Glomerular visceral epithelial cell (primary cell): Measurements from ENCODE around the gene SPTBN1.
"Not testable (repeated sequence)": the region's sequence is repeated elsewhere in the genome, so short reads cannot be mapped to it uniquely, and the experiment has no call there.

Experiments
- DNase-seq: peaks from one replicate; pipeline ENCODE4 v3.0.0-alpha.2; 2016; ENCODE audit errors: extremely low spot score

Gene SPTBN1

DNA sequence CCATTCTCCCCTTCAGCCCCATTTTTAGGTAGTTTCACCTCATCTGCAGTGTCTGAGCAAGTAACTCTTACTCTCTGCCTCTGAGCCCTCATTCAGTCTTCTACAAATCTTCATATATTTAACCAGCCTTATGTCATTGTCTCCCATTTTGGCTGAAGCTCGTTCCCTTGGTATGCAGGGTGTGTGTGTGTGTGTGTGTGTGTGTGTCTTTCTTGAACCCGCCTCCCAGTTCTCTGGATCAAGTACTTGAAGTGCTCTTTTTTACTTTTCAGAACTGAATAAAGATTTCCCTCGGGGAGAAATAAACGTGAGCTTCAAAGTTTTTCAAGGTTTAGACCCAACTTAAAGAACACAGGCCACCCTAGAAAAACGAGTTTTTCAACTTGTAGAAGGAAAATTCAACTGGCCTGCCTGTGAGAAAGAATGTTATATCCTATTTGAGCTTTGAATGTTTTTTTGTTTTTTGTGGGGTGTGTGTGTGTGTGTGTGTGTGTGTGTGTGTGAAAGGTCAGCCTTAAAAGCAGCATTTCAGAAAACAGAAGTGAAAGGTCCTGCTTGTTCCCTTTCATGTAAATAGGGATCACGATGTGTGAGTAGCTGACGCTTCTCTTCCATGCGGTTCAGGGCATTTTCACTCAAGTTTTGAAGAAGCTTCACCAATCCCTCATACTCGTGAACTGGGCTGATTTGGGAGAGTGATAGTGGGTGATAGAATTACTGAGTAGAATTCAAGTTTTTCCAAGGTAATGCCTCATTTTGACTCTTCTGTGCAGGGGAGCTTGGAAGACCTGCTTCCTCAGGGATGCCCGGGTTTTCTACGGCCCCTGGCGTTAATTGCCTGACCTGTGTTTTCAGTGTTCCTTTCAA, 216.7 kb downstream of the SPTBN1 start:
- no peak for DNase-seq

DNA sequence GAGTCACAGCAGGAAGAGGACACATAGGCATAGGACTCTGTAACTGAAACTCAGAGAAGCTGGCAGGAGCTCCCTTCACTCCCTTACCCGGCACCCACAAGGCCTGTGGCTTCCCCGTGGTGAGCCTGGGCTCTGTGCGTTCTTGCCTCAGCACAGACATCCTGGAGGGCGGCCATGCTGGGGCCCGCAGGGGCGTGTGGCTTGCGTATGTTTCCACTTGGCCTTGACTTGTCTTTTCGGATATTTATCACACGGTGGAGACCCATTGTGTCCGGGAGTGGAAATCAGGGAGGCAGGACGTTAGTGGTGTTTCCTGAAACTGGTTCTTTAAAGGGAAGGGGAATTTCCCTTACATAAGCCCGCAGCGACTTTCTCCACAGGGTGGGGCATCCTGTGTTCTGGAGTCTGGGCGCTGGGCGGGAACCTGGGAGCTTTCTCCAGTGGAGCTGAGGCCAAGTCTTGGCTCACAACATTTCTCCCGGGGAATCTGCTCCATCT, 217.4 kb downstream of the SPTBN1 start:
- DNase-seq, result no peak

DNA sequence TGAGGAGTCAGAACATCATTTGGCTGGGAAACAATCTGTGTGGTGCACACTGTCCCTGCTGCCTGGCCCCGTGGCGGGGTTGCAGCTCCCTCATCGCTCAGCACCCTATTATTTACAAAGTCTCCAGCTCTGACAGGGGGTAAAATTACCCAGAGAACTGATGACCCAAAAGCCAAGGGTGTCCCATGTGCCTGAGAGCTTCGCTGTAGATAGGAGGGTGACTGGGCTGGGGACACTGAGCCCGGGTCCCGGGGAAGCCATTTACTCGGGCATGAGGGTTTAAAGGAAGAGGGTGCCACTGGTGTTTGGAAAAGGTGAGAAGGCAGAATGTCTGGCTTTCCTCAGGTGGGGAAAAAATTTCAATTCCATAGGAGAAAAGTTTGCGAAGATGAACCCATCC, 219.2 kb downstream of the SPTBN1 start:
- no peak for DNase-seq

DNA sequence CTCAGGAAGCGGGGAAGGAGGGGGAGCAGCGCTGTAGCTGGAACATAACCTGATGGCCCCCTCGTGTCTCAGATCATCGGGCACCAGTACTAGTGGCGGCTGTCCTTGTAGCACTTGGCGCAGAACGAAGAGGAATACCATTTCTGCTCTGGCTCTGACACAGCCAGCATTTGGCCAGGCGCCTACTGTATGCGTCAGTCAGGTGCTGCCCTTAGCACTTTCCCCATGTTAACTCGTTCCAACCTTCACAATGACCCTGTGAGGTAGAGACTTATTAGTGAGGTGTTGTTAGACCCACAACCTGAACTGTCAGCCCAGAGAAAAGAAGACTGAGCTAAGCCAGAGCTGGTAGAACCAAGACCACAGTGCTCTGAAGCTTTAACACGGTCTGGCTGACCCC, 219.6 kb downstream of the SPTBN1 start:
- DNase-seq, result no peak

DNA sequence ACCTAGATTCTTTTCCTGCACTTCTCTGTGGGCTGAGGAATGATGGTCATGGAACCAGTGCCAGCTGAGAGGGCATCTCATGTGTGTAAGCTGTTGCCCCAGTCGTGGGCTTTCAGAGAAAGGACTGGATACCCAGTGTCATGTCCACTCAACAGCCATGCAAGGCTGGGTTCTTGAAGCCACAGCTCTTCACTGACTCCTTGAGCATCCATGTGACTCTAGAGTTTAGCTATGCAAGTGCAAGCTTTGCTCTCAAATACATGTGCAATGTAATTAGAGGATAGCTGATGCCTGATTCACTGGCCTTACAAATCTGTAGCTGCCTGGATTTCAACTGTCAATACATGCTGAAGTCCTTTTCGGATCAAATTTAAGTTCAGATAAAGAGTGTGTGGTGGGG, 220.5 kb downstream of the SPTBN1 start:
- DNase-seq, result peak; percentile 16

DNA sequence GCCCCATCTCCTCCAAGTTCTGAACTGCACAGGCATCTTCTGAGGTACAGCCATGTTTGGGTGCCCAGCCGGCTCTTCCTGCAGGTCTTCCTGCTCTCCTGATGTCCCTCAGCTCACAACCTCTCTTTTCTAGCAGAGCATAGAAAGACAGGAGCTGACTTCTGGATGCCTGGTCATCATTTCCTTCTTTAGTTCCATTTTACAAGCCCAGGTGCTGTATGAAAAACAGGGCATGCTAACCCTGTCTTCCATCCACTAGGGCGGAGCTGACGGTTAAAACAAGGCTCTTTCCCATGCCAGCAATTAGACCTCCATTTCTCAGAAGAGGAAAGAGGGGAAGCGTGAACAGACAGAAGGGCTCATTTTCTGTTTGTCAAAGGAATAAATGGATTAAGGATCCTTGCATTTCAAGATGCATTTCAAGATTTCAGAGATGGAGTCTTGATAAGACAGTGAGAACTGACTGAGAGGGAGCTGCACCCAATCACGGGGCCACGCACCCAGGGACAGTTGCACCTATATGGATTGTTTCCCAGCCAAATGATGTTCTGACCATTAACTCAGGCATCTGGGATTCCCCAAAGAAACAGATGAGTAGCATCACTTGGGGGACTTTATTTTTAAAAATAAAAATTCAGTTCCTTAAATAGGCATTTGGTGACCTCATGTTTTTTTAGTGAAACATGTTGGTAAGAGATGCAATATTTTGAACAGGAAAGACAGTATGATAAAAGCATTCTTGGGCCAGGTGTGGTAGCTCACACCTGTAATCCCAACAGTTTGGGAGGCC, 221.5 kb downstream of the SPTBN1 start:
- no peak for DNase-seq

DNA sequence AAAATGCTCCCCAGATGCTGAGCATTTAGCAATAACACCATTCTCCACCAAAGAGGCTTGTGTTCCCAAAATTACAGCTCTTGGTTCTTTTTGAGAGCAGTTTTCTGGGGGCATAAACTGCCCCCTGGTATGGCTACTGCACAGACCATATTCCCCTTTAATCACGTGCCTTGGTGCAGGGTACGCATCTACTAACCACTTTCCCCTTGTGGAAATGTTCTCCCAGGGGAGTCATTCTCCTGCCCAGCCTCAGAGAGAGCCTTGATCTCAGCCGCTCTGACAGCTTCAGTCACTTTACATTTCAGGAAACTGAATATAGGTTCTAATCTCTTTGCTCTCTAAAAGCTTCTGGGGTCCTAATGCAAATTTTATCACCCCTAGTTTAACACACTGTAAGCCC, 222.6 kb downstream of the SPTBN1 start:
- DNase-seq, result no peak

DNA sequence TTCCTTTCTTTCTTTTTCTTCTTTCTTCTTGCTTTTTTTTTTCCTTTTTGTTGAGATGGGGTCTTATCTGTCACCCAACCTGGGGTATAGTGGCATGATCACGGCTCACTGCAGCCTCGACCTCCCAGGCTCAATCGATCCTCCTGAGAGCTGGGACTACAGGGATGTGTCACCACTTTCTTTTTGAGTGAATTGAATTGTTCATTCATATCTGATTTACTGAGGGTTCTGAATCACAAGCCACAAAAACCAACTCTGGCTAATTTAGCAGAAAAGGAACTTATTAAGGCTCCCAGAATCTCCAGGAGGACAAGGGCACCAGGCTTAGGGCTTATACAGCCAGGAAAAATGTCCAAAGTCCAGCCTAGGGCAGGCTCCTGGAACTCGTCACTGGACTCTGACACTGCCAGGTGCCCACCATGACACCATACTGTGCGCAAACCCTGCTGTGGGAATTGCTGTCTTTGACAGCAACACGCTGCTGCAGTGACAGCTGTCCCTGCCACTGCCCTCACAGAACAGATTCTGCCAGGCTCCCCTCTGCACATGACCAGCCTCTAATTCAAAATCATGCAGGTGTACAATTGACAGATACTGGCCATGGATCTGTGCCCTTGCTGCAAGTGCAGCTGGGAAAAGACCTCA, 224.4 kb downstream of the SPTBN1 start:
- peak; percentile 40 for DNase-seq

DNA sequence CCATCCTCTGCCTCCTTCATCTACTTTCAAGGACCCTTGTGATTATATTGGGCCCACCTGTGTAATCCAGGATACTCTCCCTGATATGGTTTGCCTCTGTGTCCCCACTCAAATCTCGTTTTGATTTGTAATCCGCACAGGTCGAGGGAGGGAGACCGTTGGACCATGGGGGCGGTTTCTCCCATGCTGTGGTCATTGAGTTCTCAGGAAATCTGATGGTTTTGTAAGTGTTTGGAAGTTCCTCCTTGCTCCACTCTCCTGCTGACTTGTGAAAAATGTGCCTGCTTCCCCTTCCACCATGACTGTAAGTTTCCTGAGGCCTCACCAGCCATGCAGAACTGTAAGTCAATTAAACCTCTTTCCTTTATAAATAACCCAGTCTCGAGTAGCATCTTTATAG, 225.3 kb downstream of the SPTBN1 start:
- no peak for DNase-seq

DNA sequence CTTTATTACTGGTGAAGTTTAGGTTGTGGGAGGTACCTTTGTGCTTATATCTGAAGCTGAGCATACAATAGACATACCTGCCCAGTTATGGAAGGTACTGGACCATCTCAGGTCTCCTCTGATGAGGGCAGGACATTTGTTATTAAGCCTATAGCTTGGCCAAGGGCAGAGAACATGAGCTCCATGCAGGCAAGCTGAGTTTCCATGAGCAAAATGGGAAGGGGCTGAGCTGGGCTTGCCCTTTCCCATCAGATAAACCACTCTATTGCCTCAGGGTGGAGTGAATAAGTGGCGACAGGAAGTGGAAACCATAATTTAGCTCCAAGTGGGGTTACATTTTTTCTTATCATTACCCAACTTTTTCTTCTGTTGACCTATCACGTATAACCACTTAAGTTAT, 227.5 kb downstream of the SPTBN1 start:
- DNase-seq, result no peak

DNA sequence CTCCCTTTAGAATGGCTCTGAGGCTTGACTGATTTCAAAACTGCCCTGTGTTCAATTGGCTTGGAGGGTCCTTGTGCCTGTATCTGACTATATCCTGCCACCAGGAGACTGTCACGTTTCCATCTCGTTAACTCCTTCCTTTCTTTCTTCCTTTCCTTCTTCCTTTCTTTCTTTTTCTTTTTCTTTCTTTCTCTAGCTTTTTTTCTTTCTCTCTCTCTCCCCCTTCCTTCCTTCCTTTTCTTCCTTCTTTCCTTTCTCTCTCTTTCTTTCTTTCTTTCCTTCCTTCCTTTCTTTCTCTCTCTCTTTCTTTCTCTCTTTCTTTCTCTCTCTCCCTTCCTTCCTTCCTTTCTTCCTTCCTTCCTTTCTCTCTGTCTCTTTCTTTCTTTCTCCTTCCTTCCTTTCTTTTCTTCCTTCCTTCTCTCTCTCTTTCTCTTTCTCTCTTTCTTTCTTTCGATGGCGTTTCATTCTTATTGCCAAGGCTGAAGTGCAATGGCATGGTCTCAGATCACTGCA, 229.2 kb downstream of the SPTBN1 start:
- DNase-seq, result no peak

DNA sequence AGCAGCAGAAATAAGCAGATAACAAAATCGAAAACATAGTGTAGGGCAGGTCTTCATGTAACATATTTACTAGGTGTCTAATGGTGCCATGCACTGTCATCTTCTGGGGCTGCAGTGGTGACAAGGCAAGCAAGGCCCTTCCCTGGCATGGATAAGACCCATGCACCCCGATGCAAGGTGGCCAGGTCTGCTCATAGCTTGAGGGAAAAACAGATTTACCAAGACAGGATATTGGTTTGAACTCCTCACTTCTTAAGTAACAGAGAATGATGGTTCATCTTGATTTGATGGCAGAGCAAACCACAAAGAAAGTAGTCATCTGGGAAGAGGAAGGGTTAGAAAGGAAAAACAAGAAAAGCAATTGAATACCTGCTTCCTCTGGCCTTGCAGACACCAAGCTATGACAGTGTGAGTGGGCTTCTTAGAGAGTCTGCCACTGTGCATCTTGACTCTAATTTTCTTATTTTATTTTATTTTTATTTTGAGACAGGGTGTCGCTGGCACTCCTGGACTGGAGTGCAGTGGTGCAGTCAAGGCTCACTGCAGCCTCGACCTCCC, 231.5 kb downstream of the SPTBN1 start:
- DNase-seq, result no peak

DNA sequence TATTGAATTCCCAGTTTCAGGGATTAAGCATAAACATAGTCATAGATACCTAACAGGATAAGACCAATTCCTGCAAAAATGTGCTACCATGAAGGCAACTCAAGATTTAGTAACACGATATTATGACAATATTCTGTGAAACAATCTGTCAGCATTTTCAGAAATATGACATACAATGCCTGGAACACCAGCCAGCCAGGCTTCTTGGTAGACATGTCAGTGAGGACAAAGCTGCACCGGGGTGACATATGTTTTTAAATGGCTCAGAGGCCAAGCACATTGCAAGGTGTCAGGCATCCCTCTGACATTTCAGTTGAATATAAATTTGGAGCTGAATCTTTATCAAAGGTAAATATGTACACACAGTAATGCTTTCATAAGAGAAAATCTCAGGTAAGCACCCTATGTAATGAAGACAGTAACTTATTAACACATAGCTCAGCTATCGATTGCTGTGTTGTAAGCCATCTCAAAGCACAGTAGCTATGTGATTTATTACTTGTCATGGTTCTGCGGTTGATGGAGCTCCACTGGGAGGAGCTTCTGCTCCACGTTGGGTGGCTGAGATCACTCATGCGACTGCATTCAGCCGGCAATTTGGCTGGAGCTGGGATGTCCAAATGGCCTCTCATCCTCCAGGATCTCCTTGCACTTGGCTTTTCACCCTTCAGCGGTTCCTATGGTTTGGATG, 235.5 kb downstream of the SPTBN1 start:
- peak; percentile 46 for DNase-seq

DNA sequence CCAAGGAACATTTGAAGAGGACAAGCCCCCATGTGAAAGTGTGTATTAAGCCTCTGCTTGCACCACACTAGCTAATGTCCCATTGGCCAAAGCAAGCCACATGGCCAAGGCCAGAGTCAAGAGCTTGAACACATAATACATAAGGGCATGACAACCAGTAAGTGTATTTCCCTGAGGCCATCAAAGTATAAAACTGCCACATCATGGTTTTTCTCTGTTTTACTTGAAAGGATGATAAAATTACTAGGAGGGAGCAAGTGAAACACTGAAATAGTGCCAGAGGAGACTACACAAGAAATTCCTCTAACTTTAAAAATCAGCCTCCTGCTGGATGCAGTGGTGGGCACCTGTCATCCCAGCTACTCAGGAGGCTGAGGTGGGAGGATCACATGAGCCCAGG, 236.4 kb downstream of the SPTBN1 start:
- no peak for DNase-seq

DNA sequence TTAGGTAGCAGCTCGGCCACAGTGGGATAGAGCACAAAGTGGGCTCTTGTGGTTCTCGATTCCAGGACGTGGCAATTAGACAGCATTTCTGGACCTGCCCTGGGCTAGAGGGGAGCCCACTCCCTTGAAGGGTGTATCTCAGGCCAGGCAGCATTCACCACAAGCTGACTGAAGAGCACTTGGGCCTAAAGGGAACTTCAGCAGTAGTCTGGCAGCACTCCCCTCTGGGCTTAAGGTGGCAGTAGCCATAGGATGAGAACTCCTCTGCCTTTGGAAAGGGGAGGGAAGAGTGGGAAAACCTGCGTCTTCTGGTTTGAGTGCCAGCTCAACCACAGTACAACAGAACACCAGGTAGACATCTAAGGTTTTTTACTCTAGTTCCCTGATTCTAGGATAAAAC, 239.3 kb downstream of the SPTBN1 start:
- no peak for DNase-seq

DNA sequence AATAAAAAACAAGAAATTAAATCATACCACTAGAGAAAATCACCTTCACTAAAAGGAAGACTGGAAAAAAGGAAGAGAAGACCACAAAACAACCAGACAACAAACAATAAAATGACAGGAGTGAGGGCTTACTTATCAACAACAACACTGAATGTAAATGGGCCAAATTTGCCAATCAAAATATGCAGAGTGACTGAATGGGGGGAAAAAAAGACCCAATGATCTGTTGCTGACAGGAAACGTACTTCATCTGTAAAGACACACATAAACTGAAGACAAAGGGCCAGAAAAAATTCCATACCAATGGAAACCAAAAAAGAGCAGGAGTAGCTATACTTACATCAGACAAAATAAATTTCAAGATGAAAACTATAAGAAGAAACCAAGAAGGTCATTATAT, 241.8 kb downstream of the SPTBN1 start:
- no peak for DNase-seq

DNA sequence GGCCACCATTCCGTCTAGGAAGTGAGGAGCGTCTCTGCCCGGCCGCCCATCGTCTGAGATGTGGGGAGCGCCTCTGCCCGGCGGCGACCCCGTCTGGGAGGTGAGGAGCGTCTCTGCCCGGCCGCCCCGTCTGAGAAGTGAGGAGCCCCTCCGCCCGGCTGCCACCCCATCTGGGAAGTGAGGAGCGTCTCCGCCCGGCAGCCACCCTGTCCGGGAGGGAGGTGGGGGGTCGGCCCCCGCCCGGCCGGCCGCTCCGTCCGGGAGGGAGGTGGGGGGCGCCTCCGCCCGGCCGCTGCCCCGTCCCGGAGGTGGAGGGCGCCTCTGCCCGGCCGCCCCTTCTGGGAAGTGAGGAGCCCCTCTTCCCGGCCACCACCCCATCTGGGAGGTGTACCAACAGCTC, 242.8 kb downstream of the SPTBN1 start:
- not testable (repeated sequence) for DNase-seq

DNA sequence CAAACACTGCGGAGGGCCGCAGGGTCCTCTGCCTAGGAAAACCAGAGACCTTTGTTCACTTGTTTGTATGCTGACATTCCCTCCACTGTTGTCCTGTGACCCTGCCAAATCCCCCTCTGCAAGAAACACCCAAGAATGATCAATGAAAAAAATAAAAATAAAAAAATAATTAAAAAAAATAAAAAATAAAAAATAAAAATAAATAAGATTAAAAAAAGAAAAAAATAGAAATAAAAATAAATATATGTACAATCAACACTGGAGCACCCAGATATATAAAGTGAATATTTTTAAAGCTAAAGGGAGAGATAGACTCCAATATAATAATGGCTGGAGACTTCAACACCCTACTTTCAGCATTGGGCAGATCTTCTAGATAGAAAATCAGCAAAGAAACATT, 243.5 kb downstream of the SPTBN1 start:
- no peak for DNase-seq

DNA sequence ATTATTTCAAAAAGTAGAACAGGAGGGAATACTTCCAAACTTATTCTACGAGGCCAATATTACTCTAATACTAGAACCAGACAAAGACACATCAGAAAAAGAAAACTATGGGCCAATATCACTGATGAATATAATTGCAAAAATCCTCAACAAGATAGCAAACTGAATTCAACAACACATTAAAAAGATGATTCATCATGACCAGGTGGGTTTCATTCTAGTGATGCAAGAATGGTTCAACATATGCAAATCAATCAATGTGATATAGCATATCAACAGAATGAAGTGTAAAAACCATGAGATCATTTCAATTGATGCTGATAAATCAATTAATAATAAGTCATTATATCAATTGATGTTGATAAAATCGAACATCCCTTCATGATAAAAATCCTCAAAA, 244.9 kb downstream of the SPTBN1 start:
- DNase-seq, result no peak

DNA sequence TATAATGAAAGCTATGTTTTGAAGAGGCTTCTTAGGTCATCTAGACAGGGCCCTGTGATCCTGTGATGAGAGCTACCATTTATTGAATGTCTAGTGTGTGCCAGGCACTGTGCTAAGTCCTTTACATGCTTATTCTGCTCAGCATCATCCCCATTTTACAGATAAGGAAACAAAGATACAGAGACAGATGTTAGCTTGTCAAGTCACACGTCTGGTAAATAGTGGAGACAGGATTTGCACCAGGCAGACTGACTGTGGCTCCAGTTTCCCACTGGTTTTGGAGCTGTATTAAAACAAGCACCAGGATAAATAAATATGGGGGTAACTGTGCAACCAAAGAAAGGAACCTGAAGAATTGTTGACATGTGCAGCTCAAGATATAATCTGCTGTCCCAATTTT, 248.1 kb downstream of the SPTBN1 start:
- no peak for DNase-seq
